Measurements from ENCODE around the gene SNX22.

GRCh38 chr15:64131547-64131946, 20.0 kb upstream of the SNX22 start:
- TF ChIP-seq CTCF (IDR thresholded peaks at IDR 0.05; ENCODE audit: poor library complexity) (no peak), EZH2phosphoT487 (IDR thresholded peaks at IDR 0.05; ENCODE audit: low read depth, severe bottlenecking, unreplicated experiment) (no peak), EZH2 (IDR thresholded peaks at IDR 0.05; ENCODE audit: borderline replicate concordance) (no peak)
